Stomach (tissue), 4 donors: ENCODE measurements around the gene PDSS2.

ENCODE experiments used
- CTCF ChIP-seq, 7 experiments: fragments of 450-650 bp in 4 of 7; fragments of 200-600 bp in 3 of 7; sonication (generic) in 3 of 7; IDR thresholded peaks; one replicate each; pipeline ENCODE4 v1.5.1; 2016 to 2019; ENCODE audit warnings: antibody characterized with exemption in 7 of 7, control low read depth in 2 of 7, mild to moderate bottlenecking in 1 of 7
- POLR2A ChIP-seq, 4 donors: fragments of 450-650 bp; IDR thresholded peaks; one replicate each; pipeline ENCODE4 v1.6.1; 2016; ENCODE audit warnings: antibody characterized with exemption in 4 of 4, control low read depth in 2 of 4, mild to moderate bottlenecking in 1 of 4, moderate library complexity in 1 of 4
- POLR2AphosphoS5 ChIP-seq, 3 donors: sonication (generic); formaldehyde crosslinking; IDR thresholded peaks; one replicate each; pipeline ENCODE4 v1.6.1; 2016; ENCODE audit warnings: antibody characterized with exemption in 3 of 3

GRCh38 chr6:107173779-107174178 lies 285.6 kb downstream of the PDSS2 start:
- TF ChIP-seq POLR2A (IDR thresholded peaks at IDR 0.05) = no peak
- no peak for TF ChIP-seq CTCF (IDR thresholded peaks at IDR 0.05)
- no peak for TF ChIP-seq POLR2AphosphoS5 (IDR thresholded peaks at IDR 0.05)
